Astrocyte (in vitro differentiated cells and primary cell): Measurements from ENCODE around the gene LAIR2.

Experiments
- CTCF ChIP-seq: IDR thresholded peaks from 2 replicates; pipeline ENCODE4 v1.5.1; 2011; ENCODE audit warnings: low read depth, mild to moderate bottlenecking, inconsistent platforms, low read length, moderate library complexity; ENCODE audit not compliant: insufficient read depth
- EZH2 ChIP-seq: IDR thresholded peaks from 2 replicates; pipeline ENCODE4 v1.6.1; 2012; ENCODE audit warnings: mild to moderate bottlenecking, low read length, inconsistent platforms; ENCODE audit not compliant: insufficient read depth

- TF ChIP-seq EZH2 (no peak), CTCF (no peak)
These were observed 41.4 kb upstream of the LAIR2 start for GRCh38 chr19:54461210-54461609.
